ENCODE results near the gene TMPRSS6.
A peak's percentile ranks its signal among the peaks of the same experiment; 100 is the strongest.

TMPRSS6 gene

GRCh38 chr22:37140686-37141323 lies 31.3 kb upstream of the TMPRSS6 start:
- no peak for DNase-seq

- DNase-seq = no peak
Observed at GRCh38 chr22:37139762-37140161, 30.2 kb upstream of the TMPRSS6 start.

- DNase-seq = no peak
Observed at GRCh38 chr22:37138849-37139561, 29.5 kb upstream of the TMPRSS6 start.

GRCh38 chr22:37137903-37138665 lies 28.6 kb upstream of the TMPRSS6 start:
- DNase-seq = peak; percentile 74

GRCh38 chr22:37137131-37137530 lies 27.6 kb upstream of the TMPRSS6 start:
- no peak for DNase-seq

- DNase-seq = no peak
Observed at GRCh38 chr22:37135023-37135422, 25.5 kb upstream of the TMPRSS6 start.

GRCh38 chr22:37133304-37134018 lies 23.9 kb upstream of the TMPRSS6 start:
- DNase-seq = no peak

GRCh38 chr22:37132773-37133172 lies 23.3 kb upstream of the TMPRSS6 start:
- DNase-seq = no peak

- no peak for DNase-seq
Observed at GRCh38 chr22:37129866-37130441, 20.4 kb upstream of the TMPRSS6 start.

- no peak for DNase-seq
Observed at GRCh38 chr22:37128555-37129281, 19.2 kb upstream of the TMPRSS6 start.

GRCh38 chr22:37127350-37127878 lies 17.9 kb upstream of the TMPRSS6 start:
- DNase-seq = no peak

GRCh38 chr22:37126882-37127281 lies 17.4 kb upstream of the TMPRSS6 start:
- DNase-seq = peak; percentile 51

GRCh38 chr22:37126383-37126782 lies 16.9 kb upstream of the TMPRSS6 start:
- no peak for DNase-seq

GRCh38 chr22:37123649-37124048 lies 14.1 kb upstream of the TMPRSS6 start:
- DNase-seq = no peak

GRCh38 chr22:37122598-37123180 lies 13.2 kb upstream of the TMPRSS6 start:
- no peak for DNase-seq

GRCh38 chr22:37121887-37122591 lies 12.5 kb upstream of the TMPRSS6 start:
- peak; percentile 95 for DNase-seq

GRCh38 chr22:37120569-37121340 lies 11.2 kb upstream of the TMPRSS6 start:
- DNase-seq = no peak

- DNase-seq = no peak
Observed at GRCh38 chr22:37119872-37120271, 10.4 kb upstream of the TMPRSS6 start.

- no peak for DNase-seq
Observed at GRCh38 chr22:37118083-37118482, 8.6 kb upstream of the TMPRSS6 start.

- no peak for DNase-seq
Observed at GRCh38 chr22:37117092-37117491, 7.6 kb upstream of the TMPRSS6 start.
